ENCODE data around the gene TSPAN2.
A peak's percentile ranks its signal among the peaks of the same experiment; 100 is the strongest.

The TSPAN2 gene

DNA sequence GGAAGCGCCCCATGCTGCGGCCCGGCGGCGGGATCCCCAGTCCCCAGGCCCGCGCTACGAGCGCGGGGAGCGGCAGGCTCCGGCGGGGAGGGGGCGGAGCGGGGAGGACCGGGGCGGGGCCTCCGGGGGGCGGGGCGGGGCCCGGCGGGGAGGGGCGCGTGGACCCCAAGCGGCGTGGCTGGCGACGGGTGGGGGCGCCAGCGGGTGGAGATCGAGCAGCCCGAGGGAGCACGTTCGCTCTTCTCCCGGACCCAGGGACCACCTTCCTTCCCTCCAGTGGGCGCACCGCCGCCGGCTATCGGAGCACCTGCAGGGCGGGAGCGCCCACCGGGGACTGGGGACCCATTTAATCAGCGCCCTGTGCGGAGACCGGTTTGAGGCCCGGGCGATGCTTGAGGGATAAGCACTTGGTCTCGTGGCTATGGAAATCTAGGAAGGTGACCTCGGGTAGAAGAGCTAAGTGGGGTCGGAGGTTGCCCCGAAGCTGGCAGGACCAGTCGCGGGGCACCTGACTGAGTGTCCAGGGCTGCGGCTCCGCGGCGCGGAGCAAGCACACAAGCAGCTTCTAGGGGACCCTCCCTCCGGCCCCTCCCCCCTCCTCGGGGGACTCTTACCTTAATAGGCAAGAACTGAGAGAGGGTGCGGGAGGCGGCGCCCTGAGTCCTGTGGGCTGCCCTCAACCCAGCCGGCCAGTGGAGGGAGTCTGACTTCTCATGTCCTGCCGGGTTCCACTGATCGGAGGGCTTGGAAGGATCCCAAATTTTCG, at the start of gene TSPAN2:
TSPAN2 (minus strand) TSS at position 84 of the 766 bp plus-strand sequence; CDS start at position 13, 71 bp downstream.
- DNase-seq = peak; percentile 49

DNA sequence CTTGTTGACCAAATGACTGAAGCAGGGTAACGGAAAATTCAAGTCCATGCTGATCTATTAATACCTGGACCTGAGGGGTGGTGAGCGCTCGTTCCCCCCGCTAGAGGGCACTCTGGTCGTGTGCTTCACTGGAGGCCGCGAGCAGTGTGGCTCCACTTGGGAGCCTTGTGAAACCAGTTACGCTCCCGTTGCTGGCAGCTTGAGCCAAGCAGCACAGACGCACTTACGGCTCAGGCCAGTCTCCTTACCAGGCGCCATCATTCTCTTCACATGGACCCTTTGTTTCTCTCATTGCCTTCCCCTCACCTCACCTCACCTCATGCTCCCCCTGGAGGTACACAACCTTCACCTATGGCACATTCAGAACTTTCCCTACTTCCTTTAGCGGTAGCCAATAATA, 49.7 kb upstream of the TSPAN2 start:
- DNase-seq = peak; percentile 77

DNA sequence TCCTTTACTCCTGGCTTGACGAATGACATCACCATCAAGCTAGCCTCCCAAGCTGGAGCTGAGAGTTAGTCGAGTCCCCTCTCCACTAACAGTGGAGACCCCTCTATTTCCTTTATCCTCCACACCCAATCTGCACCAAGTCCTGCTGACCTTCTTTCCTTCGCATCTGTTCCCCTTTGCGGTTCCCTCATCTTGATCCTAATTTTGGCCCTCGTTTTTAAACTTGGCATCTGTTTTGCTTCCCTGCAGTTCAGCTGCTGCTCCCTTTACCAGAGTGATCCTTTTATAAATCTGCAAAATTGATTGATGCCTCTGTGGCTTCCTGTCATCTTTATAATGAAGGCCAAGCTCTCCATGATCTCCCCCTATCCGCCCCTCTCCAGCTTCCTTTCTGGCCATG, 49.0 kb upstream of the TSPAN2 start:
- no peak for DNase-seq

- no peak for DNase-seq
Measured at GRCh38 chr1:115137191-115137590, 47.9 kb upstream of the TSPAN2 start.

DNA sequence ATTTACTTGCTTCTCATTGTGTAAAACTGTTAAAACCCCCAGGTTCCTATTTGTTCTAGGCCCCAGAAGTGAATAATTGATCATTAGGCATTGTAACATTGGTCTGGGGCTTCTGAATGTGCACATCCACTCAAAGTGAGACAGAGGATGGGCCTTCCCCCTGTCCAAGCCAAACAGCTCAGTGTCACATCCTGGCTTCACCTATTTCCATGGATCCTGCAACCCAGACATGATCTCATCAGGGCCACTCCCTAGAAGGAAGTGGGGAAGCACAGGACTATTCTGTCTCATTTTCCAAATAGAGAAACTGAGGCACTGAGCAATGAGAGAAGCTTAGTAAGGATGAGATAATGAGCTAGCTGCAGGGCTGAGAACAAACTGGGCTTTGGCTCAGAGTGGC, 47.4 kb upstream of the TSPAN2 start:
- no peak for DNase-seq

DNA sequence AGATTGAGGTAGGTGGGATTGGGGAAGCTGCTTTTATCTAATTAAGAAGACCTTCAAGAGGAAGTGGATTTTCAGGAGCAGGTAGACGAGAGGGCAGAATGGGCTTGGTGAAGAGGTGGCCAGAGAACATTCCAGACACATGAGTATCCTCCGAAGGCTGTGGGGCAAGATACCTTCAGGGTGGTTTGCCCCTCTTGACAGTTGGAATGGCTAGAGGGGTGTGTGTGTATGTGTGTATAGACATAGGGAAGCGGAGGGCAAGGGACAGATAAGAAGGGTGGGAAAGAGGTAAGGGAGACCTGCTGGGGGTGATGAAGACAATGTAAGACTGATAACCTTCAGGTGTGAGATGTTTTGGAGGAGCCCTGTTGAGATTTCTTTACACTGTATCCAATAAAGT, 46.8 kb upstream of the TSPAN2 start:
- no peak for DNase-seq

DNA sequence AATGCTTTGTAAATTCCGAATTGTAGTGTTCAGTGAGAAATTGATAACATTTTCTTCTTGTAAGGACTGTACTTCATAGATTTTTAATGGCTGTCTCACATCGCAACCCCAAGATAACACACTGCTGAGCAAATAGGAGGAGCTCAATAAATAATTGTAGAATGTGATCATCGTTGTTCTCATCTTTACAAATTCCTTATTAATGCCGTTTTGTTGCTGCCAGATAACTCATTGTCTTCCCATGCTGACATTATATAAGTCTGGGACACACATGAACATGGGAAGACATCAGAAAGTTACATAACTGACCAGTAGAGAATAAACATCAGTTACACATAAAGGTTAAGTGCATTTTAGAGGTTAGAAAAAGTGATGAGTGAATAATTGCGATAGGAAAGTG, 46.4 kb upstream of the TSPAN2 start:
- no peak for DNase-seq

GRCh38 chr1:115134850-115135480, 45.7 kb upstream of the TSPAN2 start:
- DNase-seq = no peak

- no peak for DNase-seq
Measured at GRCh38 chr1:115134231-115134630, 44.9 kb upstream of the TSPAN2 start.

DNA sequence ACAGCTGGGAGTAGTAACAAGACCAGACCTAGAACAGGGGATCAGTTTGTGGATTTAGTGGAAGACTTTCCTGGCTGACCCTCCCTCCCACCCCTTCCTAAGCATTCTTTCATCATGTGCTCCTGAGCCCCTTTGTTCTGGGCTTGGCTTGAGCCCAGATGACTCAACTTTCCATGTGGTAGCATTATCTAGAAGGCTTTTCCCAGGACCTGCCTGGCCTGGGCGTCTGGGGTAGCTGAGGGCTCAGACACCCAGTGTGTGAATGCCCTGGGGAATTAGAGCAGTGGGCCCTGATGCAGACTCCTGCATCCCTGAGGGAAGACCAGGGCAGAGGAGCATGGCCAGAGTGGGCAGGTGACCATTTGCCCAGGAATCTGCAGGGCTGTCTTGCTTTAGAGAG, 44.1 kb upstream of the TSPAN2 start:
- DNase-seq = no peak

DNA sequence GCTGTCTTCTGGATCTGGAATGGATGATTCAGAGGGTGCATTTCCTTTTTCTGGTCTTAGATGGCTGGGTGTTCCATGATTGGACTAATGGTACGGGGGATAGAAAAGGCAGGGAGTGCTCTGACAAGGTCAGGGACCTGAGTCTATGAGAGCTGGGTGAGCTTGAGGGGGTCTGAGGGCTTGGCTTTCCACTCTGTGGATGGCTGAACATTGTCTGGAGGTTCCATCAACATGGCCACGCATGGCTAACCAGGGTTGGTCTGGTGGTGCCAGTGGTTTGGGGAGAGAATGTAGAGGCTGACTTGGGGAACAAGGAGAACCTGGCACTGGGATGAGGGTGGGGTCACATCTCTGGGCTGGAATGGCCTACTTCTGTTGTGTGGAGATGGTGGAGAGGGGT, 41.5 kb upstream of the TSPAN2 start:
- DNase-seq = no peak

- DNase-seq = no peak
Measured at GRCh38 chr1:115129071-115129640, 39.9 kb upstream of the TSPAN2 start.

DNA sequence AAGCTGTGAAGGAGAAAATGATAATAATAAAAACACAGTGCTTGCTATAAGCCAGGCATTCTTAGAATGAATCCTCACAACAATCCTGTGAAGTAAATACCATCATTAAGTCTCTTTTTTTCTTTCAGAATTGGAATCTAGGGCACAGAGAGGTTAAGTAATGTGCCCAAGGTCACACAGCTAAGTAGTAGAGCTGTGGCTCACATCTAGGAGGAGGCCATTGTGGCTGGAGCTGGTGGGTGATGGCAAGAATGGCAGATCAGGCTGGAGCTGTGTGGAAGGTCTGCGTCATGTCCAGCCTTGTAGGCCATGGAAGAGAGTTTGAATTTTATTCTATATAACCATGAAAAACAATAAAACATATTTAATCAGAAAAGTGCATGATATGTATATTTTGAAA, 38.2 kb upstream of the TSPAN2 start:
- no peak for DNase-seq

DNA sequence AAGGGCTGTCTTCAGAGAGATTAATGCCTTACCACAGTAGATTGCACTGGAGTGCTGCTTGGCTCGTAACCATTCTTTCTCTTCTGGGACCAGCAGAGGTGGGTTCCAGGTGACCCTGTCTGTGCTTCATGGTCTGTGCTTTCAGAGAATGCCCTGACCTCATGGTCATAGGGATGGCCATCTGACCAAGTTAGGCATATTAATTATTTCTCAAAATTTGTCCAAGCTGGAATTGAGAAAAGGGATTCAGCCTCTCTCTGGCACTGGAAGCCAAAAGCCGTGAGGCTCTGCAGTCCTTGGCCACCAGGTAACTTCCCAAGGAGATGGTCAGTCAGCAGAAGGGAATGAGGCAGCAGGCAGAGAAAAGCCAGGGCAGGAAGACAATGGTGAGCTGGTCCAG, 37.2 kb upstream of the TSPAN2 start:
- no peak for DNase-seq

DNA sequence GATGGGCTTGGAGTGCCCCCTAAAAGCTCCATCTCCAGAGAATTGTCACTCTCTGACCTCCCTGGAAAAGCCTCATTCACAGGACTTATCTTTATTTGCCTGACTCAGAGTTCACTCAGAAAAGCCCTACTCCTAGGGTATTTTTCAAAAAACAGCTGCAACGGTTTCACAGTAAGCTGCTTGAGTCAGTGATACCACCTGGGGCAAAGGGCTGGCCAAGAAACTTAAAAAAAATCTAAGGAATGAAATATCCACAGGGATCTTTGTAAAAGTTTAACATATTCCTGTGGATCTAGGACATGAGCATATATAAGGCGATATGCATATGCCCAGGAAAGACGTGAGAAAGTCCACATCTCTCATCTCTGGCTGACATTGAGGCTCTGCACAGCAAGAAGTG, 33.8 kb upstream of the TSPAN2 start:
- no peak for DNase-seq

GRCh38 chr1:115121793-115122192, 32.5 kb upstream of the TSPAN2 start:
- no peak for DNase-seq

DNA sequence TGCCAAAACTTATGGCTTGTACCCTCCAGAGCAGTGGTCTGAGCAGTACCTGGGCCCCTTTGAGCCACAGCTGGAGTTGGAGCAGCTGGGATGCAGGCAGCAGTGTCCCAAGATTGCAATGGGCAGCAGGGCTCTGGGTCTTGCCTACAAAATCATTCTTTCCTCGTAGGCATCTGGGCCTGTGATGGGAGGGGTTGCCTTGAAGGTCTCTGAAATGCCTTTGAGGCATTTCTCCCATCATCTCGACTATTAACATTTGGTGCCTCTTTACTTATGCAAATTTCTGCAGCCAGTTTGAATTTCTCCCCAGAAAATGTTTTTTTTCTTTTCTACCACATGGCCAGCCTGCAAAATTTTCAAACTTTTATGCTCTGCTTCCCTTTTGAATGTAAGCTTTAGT, 31.0 kb upstream of the TSPAN2 start:
- DNase-seq = no peak

- DNase-seq = no peak
Measured at GRCh38 chr1:115118611-115119010, 29.3 kb upstream of the TSPAN2 start.

- DNase-seq = no peak
Measured at GRCh38 chr1:115118086-115118485, 28.8 kb upstream of the TSPAN2 start.

DNA sequence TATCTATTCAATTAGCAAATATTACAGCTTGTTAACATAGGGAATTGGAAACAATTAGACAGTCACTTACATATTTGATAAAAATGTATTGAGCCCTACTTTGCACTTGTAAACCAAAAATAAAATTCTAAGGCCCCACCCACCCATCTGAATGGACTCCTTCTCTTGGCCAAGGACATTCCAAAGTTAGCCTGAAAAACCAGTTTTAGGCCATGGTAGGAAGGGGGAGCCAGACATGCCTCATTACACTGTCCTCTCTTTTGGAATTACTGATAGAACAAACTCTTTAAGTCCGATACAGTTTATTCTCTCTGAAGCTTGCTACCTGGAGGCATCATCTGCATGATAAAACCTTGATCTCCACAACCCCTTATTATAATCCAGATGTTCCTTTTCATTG, 28.0 kb upstream of the TSPAN2 start:
- DNase-seq = no peak

DNA sequence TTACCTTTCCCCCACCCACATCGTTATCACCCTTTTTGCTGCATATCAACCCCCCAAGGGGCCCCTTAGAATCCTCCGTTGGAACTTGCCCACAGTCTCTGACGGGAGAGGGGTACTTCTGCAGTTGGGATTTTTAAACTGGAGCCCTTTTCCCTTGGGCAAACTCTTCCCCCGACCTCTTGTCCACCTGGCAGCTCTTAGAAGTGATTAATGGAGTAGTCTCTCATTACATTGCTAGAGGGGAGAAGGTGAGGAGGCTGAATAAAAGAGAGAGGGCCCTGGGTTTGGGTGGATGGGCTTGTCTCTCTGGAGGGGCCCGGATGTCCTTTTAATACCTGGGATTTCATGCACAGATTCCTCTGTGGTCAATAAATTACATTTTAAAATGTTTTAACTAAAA, 27.2 kb upstream of the TSPAN2 start:
- DNase-seq = no peak

GRCh38 chr1:115115521-115116161, 26.3 kb upstream of the TSPAN2 start:
- DNase-seq = no peak

DNA sequence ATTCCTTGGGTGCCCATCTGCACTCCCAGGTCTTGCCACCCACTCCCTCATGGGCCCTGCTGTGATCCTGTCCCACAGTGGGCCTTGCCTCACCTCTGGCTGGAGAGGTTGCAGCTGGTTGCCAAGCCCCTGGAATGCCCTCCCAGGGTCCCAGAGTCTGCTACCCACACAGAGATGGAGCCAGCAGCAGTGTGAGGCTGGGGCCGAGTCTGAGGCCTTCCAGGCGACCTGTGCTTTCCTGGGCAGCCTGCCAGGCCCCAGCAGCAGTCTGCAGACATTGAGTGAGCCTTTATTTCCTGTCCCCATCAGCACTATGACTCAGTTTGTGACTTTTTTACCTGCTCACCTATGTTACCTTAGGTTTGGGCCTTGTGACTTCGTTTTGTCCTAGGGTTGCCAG, 25.0 kb upstream of the TSPAN2 start:
- DNase-seq = no peak

- no peak for DNase-seq
Measured at GRCh38 chr1:115113766-115114165, 24.5 kb upstream of the TSPAN2 start.

All from activated CD4-positive, alpha-beta T cell treated with anti-CD3 and anti-CD28 coated beads for 48 hours (primary cell).